GM21367 (cell line): ENCODE data around the gene ATP23.

ENCODE experiments used
- ATAC-seq: cut with Tn5 transposase; IDR thresholded peaks from one replicate; pipeline ENCODE4 v1.9.1; 2021; ENCODE audit not compliant: unreplicated experiment

ATP23 gene

GRCh38 chr12:57941165-57941894 lies at the start of gene ATP23:
Gene ATP23, plus strand, starts transcription at chr12:57941567. Its CDS starts 135 bp downstream, at chr12:57941702.
- ATAC-seq: peak; percentile 82

- no peak for ATAC-seq
These were observed 49.0 kb upstream of the ATP23 start for GRCh38 chr12:57892232-57892972.

- ATAC-seq: no peak
These were observed 47.7 kb upstream of the ATP23 start for GRCh38 chr12:57893431-57894353.

- ATAC-seq: no peak
These were observed 46.7 kb upstream of the ATP23 start for GRCh38 chr12:57894399-57895292.

- no peak for ATAC-seq
These were observed 45.8 kb upstream of the ATP23 start for GRCh38 chr12:57895389-57896114.

GRCh38 chr12:57896115-57896433 lies 45.3 kb upstream of the ATP23 start:
- no peak for ATAC-seq

- ATAC-seq: no peak
These were observed 44.7 kb upstream of the ATP23 start for GRCh38 chr12:57896434-57897201.

- no peak for ATAC-seq
These were observed 43.9 kb upstream of the ATP23 start for GRCh38 chr12:57897286-57897974.

- ATAC-seq: no peak
These were observed 42.9 kb upstream of the ATP23 start for GRCh38 chr12:57898308-57898970.

- peak; percentile 81 for ATAC-seq
These were observed 42.2 kb upstream of the ATP23 start for GRCh38 chr12:57899010-57899662.

GRCh38 chr12:57902478-57902969 lies 38.8 kb upstream of the ATP23 start:
- ATAC-seq: no peak

- no peak for ATAC-seq
These were observed 36.9 kb upstream of the ATP23 start for GRCh38 chr12:57904426-57904825.

GRCh38 chr12:57904848-57905811 lies 36.2 kb upstream of the ATP23 start:
- ATAC-seq: peak; percentile 94

GRCh38 chr12:57905812-57906475 lies 35.4 kb upstream of the ATP23 start:
- no peak for ATAC-seq

GRCh38 chr12:57906821-57907220 lies 34.5 kb upstream of the ATP23 start:
- no peak for ATAC-seq

GRCh38 chr12:57907281-57907680 lies 34.1 kb upstream of the ATP23 start:
- no peak for ATAC-seq
